Gastrocnemius medialis (tissue), 4 donors: Measurements from ENCODE around the gene IL13RA2. TPM values are rescaled to one million over a fixed set of nuclear protein-coding genes. Genes with fewer than 3 reads are reported as not detected.

Experiments used
- ATAC-seq, 2 donors: fragments of 150-250 bp; one replicate each; pipeline ENCODE4 v1.9.1; 2016
- DNase-seq, 2 donors: peaks; one replicate each; pipeline ENCODE4 v3.0.0-alpha.2; 2019
- H3K27ac ChIP-seq, 4 donors: fragments of 200-600 bp; sonication (generic); 1 replicate in 1 of 4; 2 replicates in 3 of 4; pipeline ENCODE4 v1.5.1; 2016 to 2018; ENCODE audit warnings: mild to moderate bottlenecking in 2 of 4, moderate library complexity in 1 of 4
- H3K27me3 ChIP-seq, 3 donors: fragments of 200-600 bp; sonication (generic) in 2 of 3; 1 replicate in 1 of 3; 2 replicates in 2 of 3; pipeline versions ENCODE4 v1.5.1 to v1.6.0; 2016 to 2019; ENCODE audit warnings: mild to moderate bottlenecking in 1 of 3, moderate library complexity in 1 of 3
- H3K36me3 ChIP-seq, 2 donors: fragments of 200-600 bp; sonication (generic) in 1 of 2; one replicate each; pipeline ENCODE4 v1.5.1; 2017 to 2018
- H3K4me1 ChIP-seq, 2 donors: fragments of 200-600 bp; sonication (generic) in 1 of 2; one replicate each; pipeline ENCODE4 v1.5.1; 2016 to 2017; ENCODE audit warnings: mild to moderate bottlenecking in 2 of 2
- H3K4me3 ChIP-seq, 4 donors: fragments of 200-600 bp; sonication (generic) in 3 of 4; 1 replicate in 1 of 4; 2 replicates in 3 of 4; pipeline ENCODE4 v1.5.1; 2016 to 2019; ENCODE audit warnings: mild to moderate bottlenecking in 2 of 4
- H3K9me3 ChIP-seq, 3 donors: fragments of 200-600 bp; sonication (generic) in 2 of 3; 1 replicate in 1 of 3; 2 replicates in 2 of 3; pipeline ENCODE4 v1.5.1; 2016 to 2019
- POLR2A ChIP-seq, 2 donors: fragments of 450-650 bp; IDR thresholded peaks; one replicate each; pipeline ENCODE4 v1.6.1; 2017; ENCODE audit warnings: antibody characterized with exemption in 2 of 2, mild to moderate bottlenecking in 2 of 2, moderate library complexity in 2 of 2
- in situ Hi-C, 4 donors: fragments of 200-750 bp; cut with MboI; loops; one replicate each; pipeline versions ENCODE4 v1.15.0 to v1.8.0; 2017; ENCODE audit warnings: low sequenced_read_pairs in 4 of 4
- intact Hi-C: fragments of 100-400 bp; cut with DNase I; formaldehyde crosslinking; loops from one replicate; pipeline ENCODE4 v1.15.1; 2023; ENCODE audit warnings: low total_unique reads
- total RNA-seq, 4 donors: library from RNA; depleted of rRNA; stranded (reverse); fragments of >200 nt; gene quantifications; one replicate each; pipeline versions ENCODE4 v1.1.0 to v1.2.3, GENCODE V29; 2016
- TF ChIP-seq, protein P1 (sequence below), 5 experiments: fragments of 450-650 bp in 3 of 5; fragments of 200-600 bp in 2 of 5; sonication (generic) in 2 of 5; IDR thresholded peaks in 4 of 5; conservative IDR thresholded peaks in 1 of 5; 1 replicate in 4 of 5; 2 replicates in 1 of 5; pipeline ENCODE4 v1.5.1; 2016 to 2019; ENCODE audit warnings: antibody characterized with exemption in 5 of 5, mild to moderate bottlenecking in 3 of 5, moderate library complexity in 3 of 5

Gene IL13RA2
- total RNA-seq, 4 donors from 2014 or later, result 0.31 TPM; not detected in 3

DNA sequence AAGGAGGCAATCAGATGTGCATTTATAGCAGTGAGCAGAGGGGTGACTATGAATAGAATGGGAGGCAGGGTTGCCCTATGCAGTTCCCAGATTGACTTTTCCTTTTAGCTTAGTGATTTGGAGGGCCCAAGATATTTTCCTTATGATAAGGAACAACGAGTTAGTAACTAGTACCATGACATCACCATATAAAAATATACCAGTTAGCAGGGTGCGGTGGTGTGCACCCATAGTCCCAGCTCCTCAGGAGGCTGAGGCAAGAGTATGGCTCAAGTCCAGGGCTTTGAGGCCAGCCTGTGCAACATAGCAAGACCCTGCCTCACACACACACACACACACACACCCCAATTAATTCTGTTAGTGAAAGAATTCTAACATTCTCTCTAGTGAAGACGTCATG is 53.0 kb downstream of the IL13RA2 start:
- Histone ChIP-seq H3K4me1 (no peaks in the 10 kb centered on the region), H3K4me3 (no peak overlapping the region), H3K27me3 (no peaks in the 10 kb centered on the region), H3K27ac (no peak overlapping the region), H3K36me3 (no peaks in the 10 kb centered on the region), H3K9me3 (no peaks in the 10 kb centered on the region)
- intact Hi-C loops (no loop called here), in situ Hi-C loops (loop anchor here in 2 of 4 donors (25.0 kb wide), 2 partner anchors 327 to 352 kb away; no protein-coding TSS in a partner anchor)
- ATAC-seq (no peak), DNase-seq (no peak)
- TF ChIP-seq POLR2A (IDR thresholded peaks at IDR 0.05), result no peak
- TF ChIP-seq, protein P1, sequence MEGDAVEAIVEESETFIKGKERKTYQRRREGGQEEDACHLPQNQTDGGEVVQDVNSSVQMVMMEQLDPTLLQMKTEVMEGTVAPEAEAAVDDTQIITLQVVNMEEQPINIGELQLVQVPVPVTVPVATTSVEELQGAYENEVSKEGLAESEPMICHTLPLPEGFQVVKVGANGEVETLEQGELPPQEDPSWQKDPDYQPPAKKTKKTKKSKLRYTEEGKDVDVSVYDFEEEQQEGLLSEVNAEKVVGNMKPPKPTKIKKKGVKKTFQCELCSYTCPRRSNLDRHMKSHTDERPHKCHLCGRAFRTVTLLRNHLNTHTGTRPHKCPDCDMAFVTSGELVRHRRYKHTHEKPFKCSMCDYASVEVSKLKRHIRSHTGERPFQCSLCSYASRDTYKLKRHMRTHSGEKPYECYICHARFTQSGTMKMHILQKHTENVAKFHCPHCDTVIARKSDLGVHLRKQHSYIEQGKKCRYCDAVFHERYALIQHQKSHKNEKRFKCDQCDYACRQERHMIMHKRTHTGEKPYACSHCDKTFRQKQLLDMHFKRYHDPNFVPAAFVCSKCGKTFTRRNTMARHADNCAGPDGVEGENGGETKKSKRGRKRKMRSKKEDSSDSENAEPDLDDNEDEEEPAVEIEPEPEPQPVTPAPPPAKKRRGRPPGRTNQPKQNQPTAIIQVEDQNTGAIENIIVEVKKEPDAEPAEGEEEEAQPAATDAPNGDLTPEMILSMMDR (IDR thresholded peaks at IDR 0.05 in 4 of 5, conservative IDR thresholded peaks at IDR 0.05 in 1 of 5), result no peak

DNA sequence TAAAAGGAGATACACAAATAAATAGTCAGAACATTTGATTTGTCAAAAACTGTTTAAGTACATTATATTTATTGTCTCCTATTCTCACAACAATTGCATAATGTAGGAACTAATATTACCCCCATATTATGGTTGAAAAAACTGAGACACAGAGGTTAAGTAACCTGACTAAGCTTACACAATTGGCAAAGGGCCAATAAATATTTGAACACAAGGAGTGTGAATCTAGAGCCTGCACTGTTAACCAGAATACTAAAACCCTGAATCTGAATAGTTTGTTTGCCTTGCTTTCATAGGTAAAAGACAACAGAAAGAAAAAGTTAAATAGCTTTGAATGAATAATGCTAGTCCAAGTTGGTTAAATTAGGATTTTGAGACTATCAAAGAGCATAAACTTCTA is 55.2 kb downstream of the IL13RA2 start:
- DNase-seq, result no peak
- Histone ChIP-seq H3K4me1 (no peaks in the 10 kb centered on the region), H3K36me3 (no peaks in the 10 kb centered on the region), H3K9me3 (no peaks in the 10 kb centered on the region), H3K4me3 (no peak overlapping the region), H3K27me3 (no peaks in the 10 kb centered on the region), H3K27ac (no peak overlapping the region)
- ATAC-seq, result no peak
- TF ChIP-seq, protein P1 (IDR thresholded peaks at IDR 0.05 in 4 of 5, conservative IDR thresholded peaks at IDR 0.05 in 1 of 5), result no peak
- TF ChIP-seq POLR2A (IDR thresholded peaks at IDR 0.05), result no peak
- intact Hi-C loops (no loop called here), in situ Hi-C loops (loop anchor here in 2 of 4 donors (25.0 kb wide), 2 partner anchors 325 to 350 kb away; no protein-coding TSS in a partner anchor)

DNA sequence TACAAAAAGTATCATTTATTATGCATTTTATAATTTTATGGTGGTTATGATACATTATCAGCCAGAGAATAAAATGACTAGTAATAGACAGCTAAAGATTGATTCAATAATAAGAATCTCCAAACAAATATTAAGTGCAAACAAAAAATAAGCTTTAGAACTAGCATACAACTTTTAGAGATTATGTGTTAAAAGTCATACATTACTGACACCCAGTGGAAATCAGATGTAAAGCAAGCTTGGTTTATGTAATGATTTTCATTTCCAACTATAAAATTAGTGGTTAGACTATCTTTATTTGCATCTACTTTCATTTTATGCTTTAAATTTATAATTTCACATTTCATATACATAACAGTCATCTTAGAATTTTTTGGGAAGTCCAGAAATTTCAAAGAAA is 57.7 kb downstream of the IL13RA2 start:
- TF ChIP-seq POLR2A (IDR thresholded peaks at IDR 0.05), result no peak
- TF ChIP-seq, protein P1 (IDR thresholded peaks at IDR 0.05 in 4 of 5, conservative IDR thresholded peaks at IDR 0.05 in 1 of 5), result no peak
- no peak overlapping the region for H3K4me3 ChIP-seq
- intact Hi-C loops, result no loop called here
- H3K27me3 ChIP-seq, result no peaks in the 10 kb centered on the region
- no peak for ATAC-seq
- no peaks in the 10 kb centered on the region for H3K4me1 ChIP-seq
- in situ Hi-C loops, result loop anchor here in 2 of 4 donors (25.0 kb wide), 2 partner anchors 322 to 347 kb away; no protein-coding TSS in a partner anchor
- no peak for DNase-seq
- H3K9me3 ChIP-seq, result no peaks in the 10 kb centered on the region
- H3K36me3 ChIP-seq, result no peaks in the 10 kb centered on the region
- no peak overlapping the region for H3K27ac ChIP-seq

Other genes starting within 250 kb of the IL13RA2 start
- gene RBMXL3, start 171.8 kb upstream of the IL13RA2 start, total RNA-seq, result not detected
- under 1 TPM; 0.44 to 0.71 (median 0.47) TPM for gene LRCH2, start 216.5 kb upstream of the IL13RA2 start, total RNA-seq